ENCODE measurements around the gene SAMD4B. TPM values are rescaled to one million over a fixed set of nuclear protein-coding genes. Genes with fewer than 3 reads are reported as not detected.
A peak's percentile ranks its signal among the peaks of the same experiment; 100 is the strongest.

The SAMD4B gene
- total and polyA plus RNA-seq, 9 of the 15 experiments (the other 6 are each of a cell fraction or from before 2014, with no cell fraction given): 3.4 to 90.5 (median 38.0) TPM

- no peak for TF ChIP-seq ZBTB26 (CRISPR knock-in tag; IDR thresholded peaks at IDR 0.05)
- peak; percentile 60 for TF ChIP-seq ARID1B (IDR thresholded peaks at IDR 0.05)
- TF ChIP-seq STAG1 (CRISPR knock-in tag; IDR thresholded peaks at IDR 0.05; ENCODE audit: borderline replicate concordance): no peak; the same call in 1 of the 2 replicates
- peak; percentile 93 for TF ChIP-seq CTCFL (IDR thresholded peaks at IDR 0.05; ENCODE audit: borderline replicate concordance, insufficient read depth, low read depth, low read length, poor library complexity, severe bottlenecking)
- TF ChIP-seq GTF3C2 (IDR thresholded peaks at IDR 0.05; ENCODE audit: borderline replicate concordance, extremely low read depth, insufficient read length): peak; percentile 99
- no peak for TF ChIP-seq ZNF511 (CRISPR knock-in tag; IDR thresholded peaks at IDR 0.05)
- no peak for TF ChIP-seq HNRNPUL1 (IDR thresholded peaks at IDR 0.05; ENCODE audit: low read length)
- no peak for TF ChIP-seq CHD4 (IDR thresholded peaks at IDR 0.05; ENCODE audit: insufficient read depth, insufficient replicate concordance, low read depth, low read length, poor library complexity, severe bottlenecking)
- no peak for TF ChIP-seq RHOXF2B (CRISPR knock-in tag; conservative IDR thresholded peaks at IDR 0.05)
- TF ChIP-seq E2F4 (CRISPR knock-in tag; IDR thresholded peaks at IDR 0.05; ENCODE audit: low read depth): no peak
- TF ChIP-seq RBM14 (IDR thresholded peaks at IDR 0.05; ENCODE audit: borderline replicate concordance, insufficient read depth, low read depth, low read length): no peak
- peak; percentile 70; the same call in 1 of the 2 replicates for TF ChIP-seq ZNF76 (CRISPR knock-in tag; IDR thresholded peaks at IDR 0.05; ENCODE audit: borderline replicate concordance)
- TF ChIP-seq NCOA2 (IDR thresholded peaks at IDR 0.05; ENCODE audit: partially characterized antibody in 2 of 2): no peak
- TF ChIP-seq HMGN3 (IDR thresholded peaks at IDR 0.05; ENCODE audit: borderline replicate concordance, extremely low read depth, insufficient read length, low read depth, low read length): peak; percentile 87
- peak; percentile 94 for TF ChIP-seq GABPA (tag; conservative IDR thresholded peaks at IDR 0.05; ENCODE audit: low read depth)
- TF ChIP-seq OTX1 (CRISPR knock-in tag; IDR thresholded peaks at IDR 0.05): peak; percentile 71; the same call in 1 of the 2 replicates
- no peak for TF ChIP-seq ZNF780A (CRISPR knock-in tag; IDR thresholded peaks at IDR 0.05)
Observed at GRCh38 chr19:39412100-39412866, 70.1 kb downstream of the SAMD4B start, which contains the start of gene PLEKHG2 (continued).

Data from K562 (cell line).